Measurements from ENCODE around the gene KIAA0232. TPM values are rescaled to one million over a fixed set of nuclear protein-coding genes. Genes with fewer than 3 reads are reported as not detected.
A peak's percentile ranks its signal among the peaks of the same experiment; 100 is the strongest.

The KIAA0232 gene
- total and polyA plus RNA-seq, 9 of the 15 experiments (the other 6 are each of a cell fraction or from before 2014, with no cell fraction given) = 3.5 to 17.4 (median 13.0) TPM

DNA sequence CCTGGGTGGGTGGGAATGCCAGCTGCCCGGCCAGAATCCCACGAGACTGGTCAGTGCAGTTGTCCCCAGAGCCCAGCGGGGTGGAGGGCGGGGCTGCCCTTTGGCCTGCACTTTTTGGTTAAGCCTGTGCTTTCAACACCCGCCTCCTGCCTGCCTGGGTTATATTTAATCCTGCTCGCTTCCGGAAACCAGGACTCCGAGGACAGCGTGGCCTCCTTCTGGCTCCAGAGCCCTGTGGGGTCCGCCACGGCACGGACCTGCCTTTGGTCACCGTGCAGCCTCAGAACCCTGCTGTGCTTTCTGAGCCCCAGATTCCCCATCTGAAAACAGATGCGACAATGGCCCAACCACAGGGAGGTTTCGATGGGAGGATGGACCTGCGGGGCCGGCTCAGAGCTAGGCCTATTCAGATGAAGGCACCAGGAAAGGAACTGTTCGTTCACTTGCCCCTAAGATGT lies 29.4 kb upstream of the KIAA0232 start (continued):
- TF ChIP-seq, protein P1, sequence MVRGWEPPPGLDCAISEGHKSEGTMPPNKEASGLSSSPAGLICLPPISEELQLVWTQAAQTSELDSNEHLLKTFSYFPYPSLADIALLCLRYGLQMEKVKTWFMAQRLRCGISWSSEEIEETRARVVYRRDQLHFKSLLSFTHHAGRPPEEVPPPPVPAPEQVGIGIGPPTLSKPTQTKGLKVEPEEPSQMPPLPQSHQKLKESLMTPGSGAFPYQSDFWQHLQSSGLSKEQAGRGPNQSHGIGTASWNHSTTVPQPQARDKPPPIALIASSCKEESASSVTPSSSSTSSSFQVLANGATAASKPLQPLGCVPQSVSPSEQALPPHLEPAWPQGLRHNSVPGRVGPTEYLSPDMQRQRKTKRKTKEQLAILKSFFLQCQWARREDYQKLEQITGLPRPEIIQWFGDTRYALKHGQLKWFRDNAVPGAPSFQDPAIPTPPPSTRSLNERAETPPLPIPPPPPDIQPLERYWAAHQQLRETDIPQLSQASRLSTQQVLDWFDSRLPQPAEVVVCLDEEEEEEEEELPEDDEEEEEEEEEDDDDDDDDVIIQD (CRISPR knock-in tag; IDR thresholded peaks at IDR 0.05) = no peak
- TF ChIP-seq POLR2B (IDR thresholded peaks at IDR 0.05; ENCODE audit: low read depth, partially characterized antibody) = no peak
- TF ChIP-seq ETV5 (CRISPR knock-in tag; IDR thresholded peaks at IDR 0.05; ENCODE audit: low read depth) = peak; percentile 89
- TF ChIP-seq, protein P2, sequence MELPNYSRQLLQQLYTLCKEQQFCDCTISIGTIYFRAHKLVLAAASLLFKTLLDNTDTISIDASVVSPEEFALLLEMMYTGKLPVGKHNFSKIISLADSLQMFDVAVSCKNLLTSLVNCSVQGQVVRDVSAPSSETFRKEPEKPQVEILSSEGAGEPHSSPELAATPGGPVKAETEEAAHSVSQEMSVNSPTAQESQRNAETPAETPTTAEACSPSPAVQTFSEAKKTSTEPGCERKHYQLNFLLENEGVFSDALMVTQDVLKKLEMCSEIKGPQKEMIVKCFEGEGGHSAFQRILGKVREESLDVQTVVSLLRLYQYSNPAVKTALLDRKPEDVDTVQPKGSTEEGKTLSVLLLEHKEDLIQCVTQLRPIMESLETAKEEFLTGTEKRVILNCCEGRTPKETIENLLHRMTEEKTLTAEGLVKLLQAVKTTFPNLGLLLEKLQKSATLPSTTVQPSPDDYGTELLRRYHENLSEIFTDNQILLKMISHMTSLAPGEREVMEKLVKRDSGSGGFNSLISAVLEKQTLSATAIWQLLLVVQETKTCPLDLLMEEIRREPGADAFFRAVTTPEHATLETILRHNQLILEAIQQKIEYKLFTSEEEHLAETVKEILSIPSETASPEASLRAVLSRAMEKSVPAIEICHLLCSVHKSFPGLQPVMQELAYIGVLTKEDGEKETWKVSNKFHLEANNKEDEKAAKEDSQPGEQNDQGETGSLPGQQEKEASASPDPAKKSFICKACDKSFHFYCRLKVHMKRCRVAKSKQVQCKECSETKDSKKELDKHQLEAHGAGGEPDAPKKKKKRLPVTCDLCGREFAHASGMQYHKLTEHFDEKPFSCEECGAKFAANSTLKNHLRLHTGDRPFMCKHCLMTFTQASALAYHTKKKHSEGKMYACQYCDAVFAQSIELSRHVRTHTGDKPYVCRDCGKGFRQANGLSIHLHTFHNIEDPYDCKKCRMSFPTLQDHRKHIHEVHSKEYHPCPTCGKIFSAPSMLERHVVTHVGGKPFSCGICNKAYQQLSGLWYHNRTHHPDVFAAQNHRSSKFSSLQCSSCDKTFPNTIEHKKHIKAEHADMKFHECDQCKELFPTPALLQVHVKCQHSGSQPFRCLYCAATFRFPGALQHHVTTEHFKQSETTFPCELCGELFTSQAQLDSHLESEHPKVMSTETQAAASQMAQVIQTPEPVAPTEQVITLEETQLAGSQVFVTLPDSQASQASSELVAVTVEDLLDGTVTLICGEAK (IDR thresholded peaks at IDR 0.05) = no peak
- TF ChIP-seq, protein P2 (CRISPR knock-in tag; IDR thresholded peaks at IDR 0.05) = no peak
- TF ChIP-seq ELF2 (CRISPR knock-in tag; IDR thresholded peaks at IDR 0.05) = no peak
- TF ChIP-seq NCOA4 (IDR thresholded peaks at IDR 0.05; ENCODE audit: partially characterized antibody) = no peak
- TF ChIP-seq CHCHD3 (CRISPR knock-in tag; IDR thresholded peaks at IDR 0.05) = no peak
- TF ChIP-seq SRSF1 (IDR thresholded peaks at IDR 0.05; ENCODE audit: low read depth, low read length) = no peak
- TF ChIP-seq, protein P3, sequence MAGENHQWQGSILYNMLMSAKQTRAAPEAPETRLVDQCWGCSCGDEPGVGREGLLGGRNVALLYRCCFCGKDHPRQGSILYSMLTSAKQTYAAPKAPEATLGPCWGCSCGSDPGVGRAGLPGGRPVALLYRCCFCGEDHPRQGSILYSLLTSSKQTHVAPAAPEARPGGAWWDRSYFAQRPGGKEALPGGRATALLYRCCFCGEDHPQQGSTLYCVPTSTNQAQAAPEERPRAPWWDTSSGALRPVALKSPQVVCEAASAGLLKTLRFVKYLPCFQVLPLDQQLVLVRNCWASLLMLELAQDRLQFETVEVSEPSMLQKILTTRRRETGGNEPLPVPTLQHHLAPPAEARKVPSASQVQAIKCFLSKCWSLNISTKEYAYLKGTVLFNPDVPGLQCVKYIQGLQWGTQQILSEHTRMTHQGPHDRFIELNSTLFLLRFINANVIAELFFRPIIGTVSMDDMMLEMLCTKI (IDR thresholded peaks at IDR 0.05; ENCODE audit: partially characterized antibody) = no peak
- TF ChIP-seq BHLHE40 (IDR thresholded peaks at IDR 0.05; ENCODE audit: low read length) = no peak
- TF ChIP-seq ZFX (CRISPR knock-in tag; IDR thresholded peaks at IDR 0.05) = peak; percentile 89
- peak; percentile 68 for TF ChIP-seq CXXC5 (CRISPR knock-in tag; IDR thresholded peaks at IDR 0.05)
- no peak for TF ChIP-seq ZNF830 (CRISPR knock-in tag; IDR thresholded peaks at IDR 0.05)
- TF ChIP-seq HSF4 (CRISPR knock-in tag; IDR thresholded peaks at IDR 0.05; ENCODE audit: borderline replicate concordance) = 0 out of 2 replicates have a peak, but pooled peaks have one; percentile 33
- peak; percentile 51; the same call in 1 of the 2 replicates for TF ChIP-seq ZBTB17 (CRISPR knock-in tag; IDR thresholded peaks at IDR 0.05)
- no peak for TF ChIP-seq ZNF282 (CRISPR knock-in tag; IDR thresholded peaks at IDR 0.05)
- TF ChIP-seq, protein P4, sequence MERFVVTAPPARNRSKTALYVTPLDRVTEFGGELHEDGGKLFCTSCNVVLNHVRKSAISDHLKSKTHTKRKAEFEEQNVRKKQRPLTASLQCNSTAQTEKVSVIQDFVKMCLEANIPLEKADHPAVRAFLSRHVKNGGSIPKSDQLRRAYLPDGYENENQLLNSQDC (CRISPR knock-in tag; IDR thresholded peaks at IDR 0.05) = no peak

All from K562 (cell line).